MCF 10A (cell line): ENCODE measurements around the gene PREP. TPM values are rescaled to one million over a fixed set of nuclear protein-coding genes. Genes with fewer than 3 reads are reported as not detected.
A peak's percentile ranks its signal among the peaks of the same experiment; 100 is the strongest.

Experiments used
- BruUV-seq: library from RNA; stranded (reverse); fragments of 400-500 nt; replicated peaks from 2 replicates; lab custom pipeline; 2021; lab: Mats Ljungman, UMichigan
- CTCF ChIA-PET: fragments of 300-600 bp; sonication (Branson Sonifier 250); formaldehyde crosslinking; extraction: SDS; loops from one replicate; lab custom pipeline; 2021; ENCODE audit warnings: antibody characterized with exemption, inconsistent platforms; lab: Yijun Ruan, JAX
- POLR2A ChIA-PET: fragments of 300-600, 350-650 bp; sonication (Branson Sonifier 250); formaldehyde crosslinking; extraction: SDS; loops from one replicate; lab custom pipeline; 2020; ENCODE audit warnings: antibody characterized with exemption, inconsistent platforms; lab: Yijun Ruan, JAX
- DNase-seq: peaks from one replicate; pipeline ENCODE4 v3.0.0-alpha.2; 2018; ENCODE audit not compliant: unreplicated experiment
- H3K27ac Mint-ChIP-seq: one replicate; pipeline ENCODE4 v1.8.0; 2022; ENCODE audit warnings: mild to moderate bottlenecking, low read depth, mixed read lengths; ENCODE audit not compliant: unreplicated experiment
- H3K27me3 Mint-ChIP-seq: one replicate; pipeline ENCODE4 v1.8.0; 2022; ENCODE audit warnings: mixed read lengths; ENCODE audit not compliant: insufficient read depth, unreplicated experiment
- H3K36me3 Mint-ChIP-seq: one replicate; pipeline ENCODE4 v1.8.0; 2022; ENCODE audit warnings: mild to moderate bottlenecking, moderate library complexity, mixed read lengths; ENCODE audit not compliant: insufficient read depth, unreplicated experiment
- H3K4me1 Mint-ChIP-seq: one replicate; pipeline ENCODE4 v1.8.0; 2022; ENCODE audit warnings: mixed read lengths; ENCODE audit not compliant: insufficient read depth, unreplicated experiment
- H3K4me3 Mint-ChIP-seq: one replicate; pipeline ENCODE4 v1.8.0; 2022; ENCODE audit warnings: mild to moderate bottlenecking, moderate library complexity, mixed read lengths; ENCODE audit not compliant: unreplicated experiment
- H3K9me3 Mint-ChIP-seq: one replicate; pipeline ENCODE4 v1.8.0; 2022; ENCODE audit warnings: mixed read lengths; ENCODE audit not compliant: unreplicated experiment
- intact Hi-C: fragments of 100-400 bp; cut with micrococcal nuclease; formaldehyde crosslinking; loops from 2 replicates; pipeline ENCODE4 v1.14.1; 2022
- total RNA-seq: library from RNA; stranded (reverse); gene quantifications from 2 replicates; pipeline ENCODE4 v1.2.3, GENCODE V29; 2022
- TF ChIP-seq, protein P1 (sequence below): fragments of 200-600 bp; IDR thresholded peaks from one replicate; pipeline ENCODE4 v1.8.0; 2022; ENCODE audit warnings: antibody characterized with exemption, mild to moderate bottlenecking; ENCODE audit not compliant: unreplicated experiment

The PREP gene
- total RNA-seq, 1 experiment from 2014 or later = 67.6 TPM

DNA sequence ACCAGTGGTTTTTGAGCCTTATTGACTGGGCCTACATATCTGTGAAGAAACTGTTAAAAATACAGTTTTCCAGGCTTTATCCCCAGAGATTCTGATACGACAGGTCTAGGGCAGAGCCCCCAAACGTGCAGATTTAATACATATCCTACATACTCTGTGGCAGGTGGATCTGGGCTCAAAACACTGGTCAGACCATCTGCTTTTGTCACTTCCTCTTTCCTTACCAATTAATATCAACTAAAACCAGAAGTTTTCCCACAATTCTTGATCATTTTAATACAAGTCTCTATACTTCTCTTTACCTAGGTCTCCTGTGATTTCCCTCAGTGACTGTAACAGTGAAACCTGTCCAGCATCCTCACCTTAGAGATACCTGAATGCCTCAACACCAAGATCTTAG is 108.8 kb downstream of the PREP start:
- ChIA-PET CTCF (interaction anchor here (1.4 to 1.5 kb wide), 2 partner anchors 23 to 109 kb away, joined by 5 to 6 read pairs; partner anchors contain the start of gene PREP), POLR2A (interaction anchor here (0.9 kb wide), 1 partner anchor 105 kb away, joined by 3 read pairs; no protein-coding TSS in a partner anchor)
- peaks cover 16% of the 10 kb centered on the region for H3K36me3 Mint-ChIP-seq
- intact Hi-C loops = no loop called here
- BruUV-seq = no TSS peak
- TF ChIP-seq, protein P1, sequence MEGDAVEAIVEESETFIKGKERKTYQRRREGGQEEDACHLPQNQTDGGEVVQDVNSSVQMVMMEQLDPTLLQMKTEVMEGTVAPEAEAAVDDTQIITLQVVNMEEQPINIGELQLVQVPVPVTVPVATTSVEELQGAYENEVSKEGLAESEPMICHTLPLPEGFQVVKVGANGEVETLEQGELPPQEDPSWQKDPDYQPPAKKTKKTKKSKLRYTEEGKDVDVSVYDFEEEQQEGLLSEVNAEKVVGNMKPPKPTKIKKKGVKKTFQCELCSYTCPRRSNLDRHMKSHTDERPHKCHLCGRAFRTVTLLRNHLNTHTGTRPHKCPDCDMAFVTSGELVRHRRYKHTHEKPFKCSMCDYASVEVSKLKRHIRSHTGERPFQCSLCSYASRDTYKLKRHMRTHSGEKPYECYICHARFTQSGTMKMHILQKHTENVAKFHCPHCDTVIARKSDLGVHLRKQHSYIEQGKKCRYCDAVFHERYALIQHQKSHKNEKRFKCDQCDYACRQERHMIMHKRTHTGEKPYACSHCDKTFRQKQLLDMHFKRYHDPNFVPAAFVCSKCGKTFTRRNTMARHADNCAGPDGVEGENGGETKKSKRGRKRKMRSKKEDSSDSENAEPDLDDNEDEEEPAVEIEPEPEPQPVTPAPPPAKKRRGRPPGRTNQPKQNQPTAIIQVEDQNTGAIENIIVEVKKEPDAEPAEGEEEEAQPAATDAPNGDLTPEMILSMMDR = no peak
- H3K4me1 Mint-ChIP-seq = no peaks in the 10 kb centered on the region
- H3K9me3 Mint-ChIP-seq = no peaks in the 10 kb centered on the region
- no peak for DNase-seq
- no peak overlapping the region for H3K4me3 Mint-ChIP-seq
- no peak overlapping the region for H3K27ac Mint-ChIP-seq
- no peaks in the 10 kb centered on the region for H3K27me3 Mint-ChIP-seq

- POLR2A ChIA-PET = interaction anchor here (1.1 to 1.5 kb wide), 2 partner anchors 26 to 128 kb away, joined by 3 read pairs; no protein-coding TSS in a partner anchor
- CTCF ChIA-PET = interaction anchor here (1.5 kb wide), 1 partner anchor 110 kb away, joined by 5 read pairs; the partner anchor contains the start of gene PREP
- DNase-seq = no peak
- intact Hi-C loops = no loop called here
- Mint-ChIP-seq H3K27ac (no peak overlapping the region), H3K36me3 (peaks cover 24% of the 10 kb centered on the region), H3K4me1 (no peaks in the 10 kb centered on the region), H3K9me3 (no peaks in the 10 kb centered on the region), H3K27me3 (no peaks in the 10 kb centered on the region), H3K4me3 (no peak overlapping the region)
- TF ChIP-seq, protein P1 = no peak
- BruUV-seq = no TSS peak
These were observed 110.1 kb downstream of the PREP start for GRCh38 chr6:105292689-105293339.

GRCh38 chr6:105291525-105291924 is 111.4 kb downstream of the PREP start:
- Mint-ChIP-seq H3K27me3 (no peaks in the 10 kb centered on the region), H3K27ac (peak overlapping the region; percentile 1), H3K4me3 (no peak overlapping the region), H3K36me3 (peaks cover 26% of the 10 kb centered on the region), H3K4me1 (no peaks in the 10 kb centered on the region), H3K9me3 (no peaks in the 10 kb centered on the region)
- TF ChIP-seq, protein P1 = no peak
- no TSS peak for BruUV-seq
- intact Hi-C loops = no loop called here
- POLR2A ChIA-PET = no interaction called here
- DNase-seq = no peak
- CTCF ChIA-PET = no interaction called here

GRCh38 chr6:105282631-105283585 is 120.0 kb downstream of the PREP start:
- DNase-seq = no peak
- no TSS peak for BruUV-seq
- H3K4me1 Mint-ChIP-seq = no peaks in the 10 kb centered on the region

More at GRCh38 chr6:105282631-105283585, 120.0 kb downstream of the PREP start:
- peaks cover 64% of the 10 kb centered on the region for H3K36me3 Mint-ChIP-seq
- H3K27me3 Mint-ChIP-seq = no peaks in the 10 kb centered on the region
- ChIA-PET POLR2A (no interaction called here), CTCF (interaction anchor here (0.6 kb wide), 1 partner anchor 89 kb away, joined by 3 read pairs; no protein-coding TSS in a partner anchor)
- TF ChIP-seq, protein P1 = no peak
- H3K27ac Mint-ChIP-seq = no peak overlapping the region
- intact Hi-C loops = no loop called here
- H3K9me3 Mint-ChIP-seq = no peaks in the 10 kb centered on the region
- H3K4me3 Mint-ChIP-seq = no peak overlapping the region
